Subcutaneous adipose tissue (tissue), 4 donors: ENCODE data around the gene AICDA. TPM values are rescaled to one million over a fixed set of nuclear protein-coding genes. Genes with fewer than 3 reads are reported as not detected.

Experiments
- CTCF ChIP-seq: fragments of 450-650 bp; IDR thresholded peaks from one replicate; pipeline ENCODE4 v1.5.1; 2016; ENCODE audit warnings: low read depth, mild to moderate bottlenecking, control low read depth, antibody characterized with exemption, moderate library complexity
- total RNA-seq, 4 donors: library from RNA; depleted of rRNA; stranded (reverse); fragments of >200 nt; gene quantifications; one replicate each; pipeline ENCODE4 v1.1.0, GENCODE V29; 2016

Gene AICDA
- total RNA-seq, 4 donors from 2014 or later, result 1.0 to 4.8 (median 3.9) TPM; not detected in 1

- TF ChIP-seq CTCF, result no peak
Observed at GRCh38 chr12:8644345-8645248, 31.9 kb upstream of the AICDA start.

- TF ChIP-seq CTCF, result no peak
Observed at GRCh38 chr12:8642775-8643174, 30.1 kb upstream of the AICDA start.

GRCh38 chr12:8639936-8640335 lies 27.3 kb upstream of the AICDA start:
- TF ChIP-seq CTCF, result no peak

- no peak for TF ChIP-seq CTCF
Observed at GRCh38 chr12:8638951-8639350, 26.3 kb upstream of the AICDA start.

GRCh38 chr12:8637666-8638065 lies 25.0 kb upstream of the AICDA start:
- no peak for TF ChIP-seq CTCF

GRCh38 chr12:8637244-8637643 lies 24.6 kb upstream of the AICDA start:
- no peak for TF ChIP-seq CTCF

GRCh38 chr12:8636581-8636980 lies 23.9 kb upstream of the AICDA start:
- TF ChIP-seq CTCF, result no peak
